ENCODE data around the gene ARHGDIG. TPM values are rescaled to one million over a fixed set of nuclear protein-coding genes. Genes with fewer than 3 reads are reported as not detected.

The ARHGDIG gene
- total and polyA plus RNA-seq, 2 of the 4 experiments (the other 2 are of a cell fraction): 0.24 to 0.36 TPM

DNA sequence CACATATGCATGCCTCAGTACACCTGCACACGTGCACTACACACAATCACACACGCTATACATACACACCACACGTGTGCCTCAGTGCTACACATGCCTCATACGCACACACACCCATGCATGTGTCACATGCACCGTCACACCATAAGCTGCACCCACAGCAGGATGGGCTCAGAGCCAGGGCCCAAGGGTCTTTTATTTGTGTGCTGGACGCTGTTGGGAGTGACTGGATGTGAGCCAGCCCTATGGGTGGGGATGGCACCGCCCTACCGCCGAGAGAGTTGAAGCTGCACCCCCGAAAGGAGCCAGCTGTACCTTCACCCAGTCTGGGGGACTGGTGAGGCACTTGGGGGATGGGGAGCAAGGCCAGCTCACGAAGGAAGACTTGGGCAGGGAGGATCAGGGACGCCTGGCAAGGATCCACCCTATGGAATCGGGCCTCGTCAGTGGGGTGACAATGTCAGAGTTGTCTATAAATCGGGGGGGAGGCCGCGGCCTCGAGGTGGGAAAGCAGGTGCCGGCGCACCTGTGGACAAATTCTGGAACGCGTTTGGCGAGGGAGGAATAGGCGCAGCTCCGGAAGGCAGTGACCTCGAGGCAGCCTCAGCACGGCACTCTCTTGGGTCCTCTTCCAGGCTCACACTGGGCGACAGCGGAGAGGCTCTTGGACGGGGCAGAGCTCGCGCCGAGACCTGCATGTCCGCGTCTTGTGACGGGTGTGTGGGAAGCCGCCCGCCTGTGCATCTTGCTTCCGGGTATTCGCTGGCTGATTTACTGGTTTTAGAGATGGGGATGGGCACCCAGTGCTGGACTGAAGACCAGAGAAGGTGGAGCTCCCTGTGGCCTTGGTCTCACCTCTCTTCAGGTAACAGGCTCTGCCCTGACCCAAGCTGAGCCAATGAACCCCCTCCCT, 12.0 kb upstream of the ARHGDIG start (continued):
- TF ChIP-seq CEBPB (IDR thresholded peaks at IDR 0.05; ENCODE audit: low read depth, low read length): no peak

DNA sequence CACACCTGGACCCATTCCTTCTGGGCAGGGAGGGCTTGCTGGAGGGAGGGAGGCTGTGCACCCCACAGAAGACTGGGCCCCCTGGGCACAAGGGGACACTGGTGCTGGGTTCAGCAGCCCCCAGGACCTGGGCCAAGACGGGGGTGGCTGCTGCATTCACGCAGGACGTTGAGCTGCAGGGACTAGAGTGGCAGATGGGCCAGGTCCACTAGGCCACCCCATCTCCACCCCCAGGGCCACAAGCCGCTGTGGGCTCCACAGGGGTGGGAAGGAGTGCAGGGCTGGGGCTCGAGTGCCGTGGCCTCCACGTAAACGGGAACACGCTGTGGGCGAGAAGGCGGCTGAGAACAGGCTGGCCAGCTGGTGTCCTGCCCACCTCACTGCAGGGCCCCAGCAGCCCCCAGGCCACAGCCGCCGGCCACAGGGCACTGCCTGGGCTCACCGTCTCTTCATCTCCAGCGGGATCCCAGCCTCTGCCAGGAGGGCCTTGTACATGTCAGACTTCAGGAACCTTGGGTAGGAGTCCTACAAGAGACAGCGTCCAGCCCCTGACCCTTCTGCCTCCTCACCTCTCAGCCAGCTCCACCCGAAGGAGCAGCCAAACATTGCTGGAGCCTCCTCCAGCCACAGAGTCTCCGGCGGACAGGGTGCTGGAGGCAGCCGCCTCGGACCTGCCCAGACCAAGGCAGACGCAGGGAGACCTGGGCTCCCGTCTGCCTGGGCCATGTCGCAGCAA, 11.2 kb upstream of the ARHGDIG start:
- no peak overlapping the region for H4K91ac ChIP-seq (ENCODE audit: insufficient read depth, low read depth, low read length)
- H3K4me2 ChIP-seq (ENCODE audit: low read depth, low read length): no peak overlapping the region
- peaks cover 5% of the 10 kb centered on the region for H3K36me3 ChIP-seq (ENCODE audit: control insufficient read depth, insufficient read depth, low read length)
- no peak overlapping the region for H3K4me3 ChIP-seq (ENCODE audit: insufficient read depth, low read depth, low read length)
- intact Hi-C loops (cut with micrococcal nuclease) (no loop called here), dilution Hi-C loops (cut with HindIII; ENCODE audit: low sequenced_read_pairs, unreplicated experiment) (no loop called here), in situ Hi-C loops (cut with MboI; ENCODE audit: low sequenced_read_pairs) (no loop called here)
- peaks cover 1% of the 10 kb centered on the region; the same call in 1 of the 2 replicates for H3K27me3 ChIP-seq (ENCODE audit: control insufficient read depth, insufficient read depth, low read length)
- no peaks in the 10 kb centered on the region for H3K9me3 ChIP-seq (ENCODE audit: control insufficient read depth, insufficient read depth, low read length)
- H3K4me1 ChIP-seq (ENCODE audit: control insufficient read depth, insufficient read depth, low read length): no peaks in the 10 kb centered on the region
- TF ChIP-seq CHD1 (IDR thresholded peaks at IDR 0.05; ENCODE audit: low read depth, low read length) (no peak), RCOR1 (IDR thresholded peaks at IDR 0.05; ENCODE audit: insufficient replicate concordance, low read length) (no peak), MAFK (IDR thresholded peaks at IDR 0.05; ENCODE audit: low read depth, low read length) (no peak), RFX5 (IDR thresholded peaks at IDR 0.05; ENCODE audit: low read depth, low read length) (no peak)
- peaks cover 3% of the 10 kb centered on the region for H3K9me1 ChIP-seq (ENCODE audit: insufficient read depth, low read length)
- POLR2A ChIA-PET (ENCODE audit: unreplicated experiment): no interaction called here
- H3K14ac ChIP-seq (replicated peaks; ENCODE audit: low read depth, low read length): no peak overlapping the region
- ATAC-seq (ENCODE audit: low read depth) (no peak), DNase-seq (no peak)
- no peak overlapping the region for H4K5ac ChIP-seq (ENCODE audit: low read depth, low read length)
- no peak overlapping the region for H2BK120ac ChIP-seq (ENCODE audit: low read depth, low read length)
- 84% methylated on average over 16 of the region's 24 CpGs; no CpG with 5 or more reads in 1 of the 2 experiments for WGBS, 2 experiments (ENCODE audit: extremely low coverage in 2 of 2, insufficient read length in 1 of 2)
- H3K9ac ChIP-seq (ENCODE audit: low read depth, low read length): no peak overlapping the region
- no peak overlapping the region for H2BK15ac ChIP-seq (ENCODE audit: low read depth, low read length)
- no peak overlapping the region for H3K18ac ChIP-seq (ENCODE audit: low read depth, low read length)
- H3K27ac ChIP-seq (ENCODE audit: insufficient read depth, low read length): no peak overlapping the region
- no peaks in the 10 kb centered on the region for H3K79me1 ChIP-seq (ENCODE audit: low read depth in 1 of 2, low read length in 2 of 2)
- H3K56ac ChIP-seq (ENCODE audit: extremely low read depth, insufficient read depth, low read length): no peak overlapping the region
- H3K23ac ChIP-seq (ENCODE audit: low read depth, low read length): no peak overlapping the region
- no peak overlapping the region for H4K8ac ChIP-seq (ENCODE audit: low read depth in 2 of 2, low read length in 2 of 2)
- H3K4ac ChIP-seq (ENCODE audit: low read depth, low read length): no peak overlapping the region
- no TSS peak for BruUV-seq (replicated peaks)
- H2BK20ac ChIP-seq (ENCODE audit: low read depth, low read length): no peak overlapping the region
- CTCF ChIA-PET: no interaction called here
- no peak overlapping the region for H2BK5ac ChIP-seq (ENCODE audit: low read depth, low read length, poor library complexity, severe bottlenecking)
- no peaks in the 10 kb centered on the region for H4K20me1 ChIP-seq (ENCODE audit: insufficient read depth, low read length)
- H2AK9ac ChIP-seq (replicated peaks; ENCODE audit: low read depth, low read length, poor library complexity): no peak overlapping the region
- H2AK5ac ChIP-seq (ENCODE audit: low read depth, low read length): no peak overlapping the region
- no peak overlapping the region for H2AFZ ChIP-seq (replicated peaks; ENCODE audit: low read length, poor library complexity)
